ENCODE measurements around the gene SBNO2.

Gene SBNO2

GRCh38 chr19:1069009-1069779 lies 104.9 kb downstream of the SBNO2 start:
- no peak overlapping the region for H3K4me3 ChIP-seq (ENCODE audit: low read depth, low read length)
- no peak for TF ChIP-seq CTCF (IDR thresholded peaks at IDR 0.05; ENCODE audit: control insufficient read depth, extremely low read depth, insufficient read depth)
- no peak for DNase-seq (ENCODE audit: low read depth)

- H3K4me3 ChIP-seq (ENCODE audit: low read depth, low read length) = no peak overlapping the region
- no peak for TF ChIP-seq CTCF (IDR thresholded peaks at IDR 0.05; ENCODE audit: control insufficient read depth, extremely low read depth, insufficient read depth)
- no peak for DNase-seq (ENCODE audit: low read depth)
Measured at GRCh38 chr19:1068009-1069001, 105.8 kb downstream of the SBNO2 start.

DNA sequence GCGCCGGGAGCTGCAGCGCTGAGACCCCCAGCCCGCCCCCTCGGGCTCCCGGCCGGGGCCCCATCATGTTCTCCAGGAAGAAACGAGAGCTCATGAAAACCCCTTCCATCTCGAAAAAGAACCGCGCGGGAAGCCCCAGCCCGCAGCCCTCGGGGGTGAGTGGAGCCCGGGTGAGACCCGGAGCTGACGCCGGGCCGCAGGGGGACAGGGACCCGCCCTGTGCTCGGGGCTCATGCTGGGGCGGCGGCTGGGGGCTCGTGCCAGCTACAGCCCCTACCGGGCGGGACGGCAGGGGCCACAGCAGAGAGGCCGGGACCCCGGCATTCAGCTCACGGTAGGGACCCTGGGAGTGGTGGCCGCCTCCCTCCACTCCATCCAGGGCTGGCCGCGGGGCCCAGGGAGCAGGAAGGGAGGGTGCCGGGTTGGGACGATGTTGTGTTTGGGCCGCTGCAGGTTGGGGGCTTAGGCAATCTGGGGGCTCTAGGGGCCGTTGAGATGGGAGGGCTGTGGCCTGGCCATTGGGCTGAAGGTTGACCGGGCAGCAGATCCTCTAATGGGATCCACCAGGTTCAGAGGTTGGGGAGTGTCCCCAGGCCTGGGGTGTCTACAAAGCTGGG lies 106.6 kb downstream of the SBNO2 start:
- DNase-seq (ENCODE audit: low read depth) = no peak
- H3K4me3 ChIP-seq (ENCODE audit: low read depth, low read length) = no peak overlapping the region
- TF ChIP-seq CTCF (IDR thresholded peaks at IDR 0.05; ENCODE audit: control insufficient read depth, extremely low read depth, insufficient read depth) = no peak

DNA sequence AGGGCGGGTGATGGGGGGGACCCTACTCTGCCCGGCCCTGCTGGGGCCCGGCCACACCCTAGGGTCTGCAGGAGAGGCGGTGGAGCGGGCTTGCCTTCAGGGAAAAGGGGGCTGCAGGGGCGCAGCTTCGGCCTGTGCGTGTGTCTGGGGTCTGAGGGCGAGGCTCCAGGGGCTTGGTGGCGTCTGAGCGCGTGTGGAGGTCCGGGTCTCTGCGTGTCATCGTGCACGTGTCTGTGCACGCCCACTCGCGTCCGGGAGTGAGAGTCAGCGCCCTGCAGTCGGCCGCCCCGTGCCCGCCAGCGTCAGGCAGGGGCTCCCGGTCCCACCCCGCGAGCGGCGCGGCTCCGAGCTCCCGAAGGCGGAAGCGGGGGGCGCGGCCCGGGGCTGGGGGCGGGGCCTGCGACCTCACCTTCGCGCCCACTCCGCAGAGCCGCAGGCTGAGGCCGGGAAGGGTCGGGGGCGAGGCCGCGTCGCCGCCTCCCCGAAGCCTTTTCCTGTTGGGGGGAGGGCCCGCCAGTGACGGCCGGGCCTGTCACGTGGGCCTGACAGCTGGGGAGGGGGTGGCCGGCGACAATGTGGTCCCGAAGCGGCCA lies 107.2 kb downstream of the SBNO2 start, which contains the start of gene ARHGAP45:
Gene ARHGAP45, plus strand, starts transcription at position 420 of the 593 bp plus-strand sequence. CDS start 239 bp downstream, outside the sequence.
- no peak within 1 kb of the TSS for H3K4me3 ChIP-seq (ENCODE audit: low read depth, low read length)
- TF ChIP-seq CTCF (IDR thresholded peaks at IDR 0.05; ENCODE audit: control insufficient read depth, extremely low read depth, insufficient read depth) = no peak
- no peak for DNase-seq (ENCODE audit: low read depth)

DNA sequence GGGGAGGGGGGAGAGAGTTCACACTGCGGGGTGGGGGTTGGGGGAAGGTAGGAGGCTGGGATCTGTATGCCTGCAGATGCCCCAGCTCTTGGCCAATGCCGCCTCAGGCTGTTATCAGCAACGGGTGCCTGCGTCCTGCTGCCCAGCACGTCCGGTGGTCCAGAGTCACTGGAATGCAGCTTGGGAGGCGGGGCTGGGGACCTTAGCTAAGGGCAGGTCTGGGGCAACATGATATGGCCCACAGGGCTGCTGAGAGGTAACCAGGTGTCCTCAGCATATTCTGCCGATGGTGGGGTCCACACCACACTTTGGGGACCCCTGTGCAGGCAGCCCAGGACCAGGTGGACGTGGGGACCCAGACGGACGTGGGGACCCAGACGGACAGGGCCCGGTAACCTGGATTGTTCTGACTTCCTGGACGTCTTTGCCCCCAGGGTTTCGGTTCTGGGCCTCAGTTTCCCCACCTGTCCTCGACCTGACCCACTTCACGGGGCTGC lies 107.8 kb downstream of the SBNO2 start:
- DNase-seq (ENCODE audit: low read depth) = no peak
- TF ChIP-seq CTCF (IDR thresholded peaks at IDR 0.05; ENCODE audit: control insufficient read depth, extremely low read depth, insufficient read depth) = no peak
- H3K4me3 ChIP-seq (ENCODE audit: low read depth, low read length) = no peak overlapping the region

- DNase-seq (ENCODE audit: low read depth) = peak; percentile 54
- no peak overlapping the region for H3K4me3 ChIP-seq (ENCODE audit: low read depth, low read length)
- no peak for TF ChIP-seq CTCF (IDR thresholded peaks at IDR 0.05; ENCODE audit: control insufficient read depth, extremely low read depth, insufficient read depth)
Measured at GRCh38 chr19:1065606-1066109, 108.4 kb downstream of the SBNO2 start.

Measured in LNCaP clone FGC (cell line).